ENCODE measurements around the gene ATRIP. TPM values are rescaled to one million over a fixed set of nuclear protein-coding genes. Genes with fewer than 3 reads are reported as not detected.

Gene ATRIP
- total and polyA plus RNA-seq, 2 of the 4 experiments (the other 2 are of a cell fraction): 6.8 to 10.8 TPM

DNA sequence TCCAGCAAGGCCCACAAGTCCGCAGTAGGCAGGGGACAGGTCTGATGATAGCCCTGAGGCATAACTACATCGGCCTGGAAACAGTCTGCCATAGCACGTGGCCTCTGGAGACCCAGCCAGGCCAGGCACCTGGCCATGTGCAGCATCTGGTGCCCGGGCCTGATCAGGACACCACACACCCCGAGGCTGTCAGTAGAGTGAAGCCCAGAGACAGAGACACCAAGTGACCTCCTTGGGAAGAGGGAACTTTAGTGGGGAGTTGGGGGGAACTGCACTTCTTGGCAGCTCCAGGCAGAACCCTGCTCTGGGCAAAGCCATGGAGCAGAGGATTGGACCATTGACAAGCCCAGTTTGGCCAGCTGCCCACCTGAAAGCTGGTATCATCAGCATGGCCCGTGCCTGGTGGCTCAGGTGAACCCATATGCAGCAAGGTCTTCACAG is 56.2 kb downstream of the ATRIP start:
- H4K20me1 ChIP-seq (ENCODE audit: insufficient read depth, low read length): no peaks in the 10 kb centered on the region; the same call in 1 of the 2 replicates
- H3K9ac ChIP-seq (ENCODE audit: low read depth, low read length): no peak overlapping the region
- H3K9me3 ChIP-seq (ENCODE audit: control insufficient read depth, insufficient read depth, low read length): no peaks in the 10 kb centered on the region; the same call in 1 of the 2 replicates
- H2BK15ac ChIP-seq (ENCODE audit: low read depth, low read length): no peak overlapping the region
- ChIA-PET CTCF (no interaction called here), POLR2A (ENCODE audit: unreplicated experiment) (no interaction called here)
- H2BK120ac ChIP-seq (ENCODE audit: low read depth, low read length): no peak overlapping the region
- peaks cover 13% of the 10 kb centered on the region for H3K36me3 ChIP-seq (ENCODE audit: control insufficient read depth, insufficient read depth, low read length)
- in situ Hi-C loops (cut with MboI; ENCODE audit: low sequenced_read_pairs) (no loop called here), intact Hi-C loops (cut with micrococcal nuclease) (no loop called here), dilution Hi-C loops (cut with HindIII; ENCODE audit: low sequenced_read_pairs, unreplicated experiment) (no loop called here)
- peak overlapping the region; percentile 85; the same call in 1 of the 2 replicates for H2AK5ac ChIP-seq (ENCODE audit: low read depth, low read length)
- no peaks in the 10 kb centered on the region for H3K27me3 ChIP-seq (ENCODE audit: control insufficient read depth, insufficient read depth, low read length)
- peaks cover 14% of the 10 kb centered on the region for H3K4me1 ChIP-seq (ENCODE audit: control insufficient read depth, insufficient read depth, low read length)
- H2AK9ac ChIP-seq (replicated peaks; ENCODE audit: low read depth, low read length, poor library complexity): peak overlapping the region; percentile 8
- TF ChIP-seq, protein P1, sequence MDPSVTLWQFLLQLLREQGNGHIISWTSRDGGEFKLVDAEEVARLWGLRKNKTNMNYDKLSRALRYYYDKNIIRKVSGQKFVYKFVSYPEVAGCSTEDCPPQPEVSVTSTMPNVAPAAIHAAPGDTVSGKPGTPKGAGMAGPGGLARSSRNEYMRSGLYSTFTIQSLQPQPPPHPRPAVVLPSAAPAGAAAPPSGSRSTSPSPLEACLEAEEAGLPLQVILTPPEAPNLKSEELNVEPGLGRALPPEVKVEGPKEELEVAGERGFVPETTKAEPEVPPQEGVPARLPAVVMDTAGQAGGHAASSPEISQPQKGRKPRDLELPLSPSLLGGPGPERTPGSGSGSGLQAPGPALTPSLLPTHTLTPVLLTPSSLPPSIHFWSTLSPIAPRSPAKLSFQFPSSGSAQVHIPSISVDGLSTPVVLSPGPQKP (IDR thresholded peaks at IDR 0.05; ENCODE audit: borderline replicate concordance, low read depth, low read length): no peak
- TF ChIP-seq BHLHE40 (IDR thresholded peaks at IDR 0.05; ENCODE audit: low read depth, low read length) (no peak), SMC3 (IDR thresholded peaks at IDR 0.05; ENCODE audit: low read depth, low read length) (no peak), FOS (IDR thresholded peaks at IDR 0.05; ENCODE audit: low read depth, low read length) (no peak), RAD21 (IDR thresholded peaks at IDR 0.05; ENCODE audit: low read length) (no peak)
- TF ChIP-seq, protein P2, sequence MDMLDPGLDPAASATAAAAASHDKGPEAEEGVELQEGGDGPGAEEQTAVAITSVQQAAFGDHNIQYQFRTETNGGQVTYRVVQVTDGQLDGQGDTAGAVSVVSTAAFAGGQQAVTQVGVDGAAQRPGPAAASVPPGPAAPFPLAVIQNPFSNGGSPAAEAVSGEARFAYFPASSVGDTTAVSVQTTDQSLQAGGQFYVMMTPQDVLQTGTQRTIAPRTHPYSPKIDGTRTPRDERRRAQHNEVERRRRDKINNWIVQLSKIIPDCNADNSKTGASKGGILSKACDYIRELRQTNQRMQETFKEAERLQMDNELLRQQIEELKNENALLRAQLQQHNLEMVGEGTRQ (IDR thresholded peaks at IDR 0.05; ENCODE audit: low read depth, low read length): no peak
- TF ChIP-seq, protein P3, sequence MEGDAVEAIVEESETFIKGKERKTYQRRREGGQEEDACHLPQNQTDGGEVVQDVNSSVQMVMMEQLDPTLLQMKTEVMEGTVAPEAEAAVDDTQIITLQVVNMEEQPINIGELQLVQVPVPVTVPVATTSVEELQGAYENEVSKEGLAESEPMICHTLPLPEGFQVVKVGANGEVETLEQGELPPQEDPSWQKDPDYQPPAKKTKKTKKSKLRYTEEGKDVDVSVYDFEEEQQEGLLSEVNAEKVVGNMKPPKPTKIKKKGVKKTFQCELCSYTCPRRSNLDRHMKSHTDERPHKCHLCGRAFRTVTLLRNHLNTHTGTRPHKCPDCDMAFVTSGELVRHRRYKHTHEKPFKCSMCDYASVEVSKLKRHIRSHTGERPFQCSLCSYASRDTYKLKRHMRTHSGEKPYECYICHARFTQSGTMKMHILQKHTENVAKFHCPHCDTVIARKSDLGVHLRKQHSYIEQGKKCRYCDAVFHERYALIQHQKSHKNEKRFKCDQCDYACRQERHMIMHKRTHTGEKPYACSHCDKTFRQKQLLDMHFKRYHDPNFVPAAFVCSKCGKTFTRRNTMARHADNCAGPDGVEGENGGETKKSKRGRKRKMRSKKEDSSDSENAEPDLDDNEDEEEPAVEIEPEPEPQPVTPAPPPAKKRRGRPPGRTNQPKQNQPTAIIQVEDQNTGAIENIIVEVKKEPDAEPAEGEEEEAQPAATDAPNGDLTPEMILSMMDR (conservative IDR thresholded peaks at IDR 0.05; ENCODE audit: low read depth, low read length): no peak
- peaks cover 13 to 47% of the 10 kb centered on the region in 2 experiments; a peak in 3 of 4 replicates for H3K79me1 ChIP-seq (ENCODE audit: low read depth in 1 of 2, low read length in 2 of 2)
- 88% methylated on average over 4 of the region's 6 CpGs; no CpG with 5 or more reads in 1 of the 2 experiments for WGBS, 2 experiments (ENCODE audit: extremely low coverage in 2 of 2, insufficient read length in 1 of 2)
- H3K18ac ChIP-seq (ENCODE audit: low read depth, low read length): no peak overlapping the region
- peak overlapping the region; percentile 1; the same call in 1 of the 2 replicates for H3K27ac ChIP-seq (ENCODE audit: insufficient read depth, low read length)
- no peak overlapping the region for H3K56ac ChIP-seq (ENCODE audit: extremely low read depth, insufficient read depth, low read length)
- no peak for ATAC-seq (ENCODE audit: low read depth)
- H3K14ac ChIP-seq (replicated peaks; ENCODE audit: low read depth, low read length): no peak overlapping the region
- no peak overlapping the region for H2BK5ac ChIP-seq (ENCODE audit: low read depth, low read length, poor library complexity, severe bottlenecking)
- DNase-seq: no peak
- BruUV-seq (replicated peaks): no TSS peak
- no peak overlapping the region for H3K4me3 ChIP-seq (ENCODE audit: insufficient read depth, low read depth, low read length)
- H3K4ac ChIP-seq (ENCODE audit: low read depth, low read length): 0 out of 2 replicates have a peak overlapping the region, but pooled peaks have one; percentile 95
- peak overlapping the region; percentile 82; the same call in 1 of the 2 replicates for H3K4me2 ChIP-seq (ENCODE audit: low read depth, low read length)
- H3K9me1 ChIP-seq (ENCODE audit: insufficient read depth, low read length): peaks cover 25% of the 10 kb centered on the region
- no peak overlapping the region for H4K5ac ChIP-seq (ENCODE audit: low read depth, low read length)
- 0 out of 2 replicates have a peak overlapping the region, but pooled peaks have one; percentile 66 for H3K23ac ChIP-seq (ENCODE audit: low read depth, low read length)
- no peak overlapping the region; a peak in 1 of 4 replicates for H4K8ac ChIP-seq (ENCODE audit: low read depth in 2 of 2, low read length in 2 of 2)
- H2AFZ ChIP-seq (replicated peaks; ENCODE audit: low read length, poor library complexity): no peak overlapping the region
- H2BK20ac ChIP-seq (ENCODE audit: low read depth, low read length): no peak overlapping the region
- 0 out of 2 replicates have a peak overlapping the region, but pooled peaks have one; percentile 41 for H4K91ac ChIP-seq (ENCODE audit: insufficient read depth, low read depth, low read length)

Data from IMR-90 (cell line).